Measurements from ENCODE around the gene RASGRF1. TPM values are rescaled to one million over a fixed set of nuclear protein-coding genes. Genes with fewer than 3 reads are reported as not detected.

RASGRF1 gene
- total RNA-seq, 1 donor from 2014 or later: 0.41 TPM

DNA sequence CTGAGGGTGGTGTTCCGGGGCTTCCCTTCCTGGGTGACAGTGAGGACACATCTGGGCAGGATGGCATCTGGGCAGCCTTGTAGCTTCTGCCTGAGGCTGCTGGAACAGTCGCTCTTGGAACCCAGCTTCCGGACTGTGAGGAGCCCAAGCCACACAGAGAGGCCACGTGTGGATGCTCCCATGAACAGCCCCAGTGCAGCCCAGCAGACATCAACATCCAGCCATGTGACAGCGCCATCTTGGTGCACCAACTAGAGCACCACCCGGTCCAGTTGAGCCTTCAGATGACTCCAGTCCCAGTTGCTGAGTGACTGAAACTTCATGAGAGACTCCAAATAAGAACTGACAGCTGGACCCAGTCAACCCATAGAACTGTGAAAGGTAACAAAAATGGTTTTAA is 130.3 kb downstream of the RASGRF1 start:
- Mint-ChIP-seq H3K4me3 (no peak overlapping the region), H3K9me3 (no peaks in the 10 kb centered on the region), H3K27me3 (peaks cover 3% of the 10 kb centered on the region), H3K27ac (no peak overlapping the region), H3K36me3 (no peaks in the 10 kb centered on the region), H3K4me1 (ENCODE audit: unreplicated experiment) (no peaks in the 10 kb centered on the region)
- DNase-seq (ENCODE audit: extremely low spot score, unreplicated experiment): no peak
- no peak for TF ChIP-seq CTCF (conservative IDR thresholded peaks at IDR 0.05)

DNA sequence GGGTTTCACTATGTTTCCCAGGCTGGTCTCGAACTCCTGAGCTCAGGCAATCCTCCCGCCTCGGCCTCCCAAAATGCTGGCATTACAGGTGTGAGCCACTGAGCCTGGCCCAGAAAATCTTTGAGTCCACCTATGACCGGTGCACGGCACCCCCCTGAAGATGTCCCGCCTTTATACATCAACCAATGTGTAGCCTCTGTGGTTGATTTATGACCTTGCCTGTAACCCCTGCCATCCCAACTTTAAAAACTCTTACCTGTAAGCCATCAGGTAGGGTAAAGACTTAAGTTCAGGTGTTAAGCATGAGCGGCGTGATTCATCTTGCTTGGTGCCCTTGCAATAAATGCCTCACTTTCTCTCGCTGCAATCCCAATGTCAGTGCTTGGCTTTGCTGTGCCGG is 131.2 kb downstream of the RASGRF1 start:
- no peak overlapping the region for H3K4me3 Mint-ChIP-seq

DNA sequence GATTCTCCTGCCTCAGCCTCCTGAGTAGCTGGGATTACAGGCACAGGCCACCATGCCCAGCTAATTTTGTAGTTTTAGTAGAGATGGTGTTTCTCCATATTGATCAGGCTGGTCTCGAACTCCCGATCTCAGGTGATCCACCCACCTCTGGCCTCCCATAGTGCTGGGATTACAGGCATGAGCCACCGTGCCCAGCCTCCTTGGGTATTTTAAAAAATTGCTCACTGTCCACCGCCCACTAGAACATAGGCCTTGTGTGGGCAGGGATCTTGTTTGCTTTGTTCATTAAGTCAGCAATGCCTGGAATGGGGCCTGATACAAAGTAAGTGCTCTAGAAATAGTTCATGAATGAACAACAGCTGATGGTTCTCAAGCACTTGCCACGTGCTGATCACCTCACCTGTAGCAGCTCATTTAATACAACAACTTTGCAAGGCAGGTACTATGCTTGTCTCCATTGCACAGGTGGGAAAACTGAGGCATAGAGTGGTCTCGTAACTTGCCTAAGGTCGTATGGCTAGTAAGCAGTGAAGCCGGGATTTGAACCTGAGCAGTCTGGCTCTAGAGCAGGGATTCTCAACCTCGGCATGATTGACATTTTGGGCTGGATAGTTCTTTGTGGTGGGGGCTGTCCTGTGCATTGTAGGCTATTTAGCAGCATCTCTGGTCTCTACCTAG is 133.0 kb downstream of the RASGRF1 start:
- peaks cover 3% of the 10 kb centered on the region for H3K27me3 Mint-ChIP-seq
- no peak for TF ChIP-seq CTCF (conservative IDR thresholded peaks at IDR 0.05)
- no peak for DNase-seq (ENCODE audit: extremely low spot score, unreplicated experiment)
- H3K36me3 Mint-ChIP-seq: no peaks in the 10 kb centered on the region
- H3K4me1 Mint-ChIP-seq (ENCODE audit: unreplicated experiment): no peaks in the 10 kb centered on the region
- H3K27ac Mint-ChIP-seq: no peak overlapping the region
- no peak overlapping the region for H3K4me3 Mint-ChIP-seq
- no peaks in the 10 kb centered on the region for H3K9me3 Mint-ChIP-seq

More for the DNA sequence above, 131.2 kb downstream of the RASGRF1 start:
- DNase-seq (ENCODE audit: extremely low spot score, unreplicated experiment): no peak
- no peak overlapping the region for H3K27ac Mint-ChIP-seq
- TF ChIP-seq CTCF (conservative IDR thresholded peaks at IDR 0.05): no peak
- H3K36me3 Mint-ChIP-seq: no peaks in the 10 kb centered on the region
- no peaks in the 10 kb centered on the region for H3K4me1 Mint-ChIP-seq (ENCODE audit: unreplicated experiment)
- H3K9me3 Mint-ChIP-seq: no peaks in the 10 kb centered on the region
- H3K27me3 Mint-ChIP-seq: peaks cover 3% of the 10 kb centered on the region

- Mint-ChIP-seq H3K27ac (no peak overlapping the region), H3K27me3 (peaks cover 3% of the 10 kb centered on the region), H3K36me3 (no peaks in the 10 kb centered on the region), H3K4me1 (ENCODE audit: unreplicated experiment) (no peaks in the 10 kb centered on the region), H3K9me3 (no peaks in the 10 kb centered on the region), H3K4me3 (no peak overlapping the region)
- no peak for TF ChIP-seq CTCF (conservative IDR thresholded peaks at IDR 0.05)
- DNase-seq (ENCODE audit: extremely low spot score, unreplicated experiment): no peak
Measured at GRCh38 chr15:78956937-78957336, 133.6 kb downstream of the RASGRF1 start.

- Mint-ChIP-seq H3K4me1 (ENCODE audit: unreplicated experiment) (no peaks in the 10 kb centered on the region), H3K27me3 (no peaks in the 10 kb centered on the region), H3K27ac (no peak overlapping the region), H3K9me3 (no peaks in the 10 kb centered on the region), H3K4me3 (no peak overlapping the region), H3K36me3 (no peaks in the 10 kb centered on the region)
- TF ChIP-seq CTCF (conservative IDR thresholded peaks at IDR 0.05): no peak
- DNase-seq (ENCODE audit: extremely low spot score, unreplicated experiment): no peak
Measured at GRCh38 chr15:78955355-78955754, 135.2 kb downstream of the RASGRF1 start.
